Bronchial epithelial cell (primary cell): ENCODE measurements around the gene POLR2M. TPM values are rescaled to one million over a fixed set of nuclear protein-coding genes. Genes with fewer than 3 reads are reported as not detected.

Experiments
- DNase-seq: peaks from one replicate; pipeline ENCODE4 v3.0.0-alpha.2; 2010; ENCODE audit warnings: low read depth
- FAIRE-seq: peaks from 2 replicates; lab custom pipeline; 2011; peaks lifted over from hg19 to GRCh38; lab: Jason Lieb, UNC
- H3K27me3 ChIP-seq: 2 replicates; pipeline ENCODE4 v1.5.1; 2011; ENCODE audit warnings: low read length; ENCODE audit not compliant: control insufficient read depth, insufficient read depth
- H3K36me3 ChIP-seq: 2 replicates; pipeline ENCODE4 v1.5.1; 2011; ENCODE audit warnings: low read length; ENCODE audit not compliant: control insufficient read depth, insufficient read depth
- H3K4me3 ChIP-seq: 2 replicates; pipeline ENCODE4 v1.5.1; 2011; ENCODE audit warnings: mild to moderate bottlenecking, low read depth, low read length, control low read depth
- CTCF ChIP-seq: IDR thresholded peaks from 2 replicates; pipeline ENCODE4 v1.5.1; 2011; ENCODE audit warnings: mild to moderate bottlenecking, moderate library complexity, low read length, control low read depth, inconsistent platforms; ENCODE audit not compliant: insufficient read depth, severe bottlenecking
- total RNA-seq: library from RNA; depleted of rRNA; stranded (reverse); fragments of >200 nt; gene quantifications from 2 replicates; pipeline ENCODE4 v1.2.1, GENCODE V29; 2014

The POLR2M gene
- total RNA-seq, 1 donor from 2014 or later = 59.5 TPM

GRCh38 chr15:57732526-57733331 lies 26.2 kb downstream of the POLR2M start:
- Histone ChIP-seq H3K4me3 (no peak overlapping the region), H3K36me3 (no peaks in the 10 kb centered on the region), H3K27me3 (no peaks in the 10 kb centered on the region)
- FAIRE-seq (no peak), DNase-seq (peak; percentile 52)
- peak; percentile 78 for TF ChIP-seq CTCF

GRCh38 chr15:57734860-57735259 lies 28.3 kb downstream of the POLR2M start:
- no peaks in the 10 kb centered on the region for H3K27me3 ChIP-seq
- no peak for TF ChIP-seq CTCF
- no peak for DNase-seq
- H3K36me3 ChIP-seq = no peaks in the 10 kb centered on the region
- H3K4me3 ChIP-seq = no peak overlapping the region
- FAIRE-seq = no peak

- no peaks in the 10 kb centered on the region for H3K27me3 ChIP-seq
- FAIRE-seq (no peak), DNase-seq (no peak)
- no peaks in the 10 kb centered on the region for H3K36me3 ChIP-seq
- TF ChIP-seq CTCF = no peak
- no peak overlapping the region for H3K4me3 ChIP-seq
These were observed 28.9 kb downstream of the POLR2M start for GRCh38 chr15:57735431-57735830.

GRCh38 chr15:57735891-57736290 lies 29.4 kb downstream of the POLR2M start:
- FAIRE-seq = no peak
- Histone ChIP-seq H3K27me3 (no peaks in the 10 kb centered on the region), H3K4me3 (no peak overlapping the region), H3K36me3 (no peaks in the 10 kb centered on the region)
- no peak for DNase-seq
- TF ChIP-seq CTCF = no peak

GRCh38 chr15:57736591-57736990 lies 30.1 kb downstream of the POLR2M start:
- H3K36me3 ChIP-seq = no peaks in the 10 kb centered on the region
- FAIRE-seq (no peak), DNase-seq (no peak)
- no peak for TF ChIP-seq CTCF
- no peak overlapping the region for H3K4me3 ChIP-seq
- no peaks in the 10 kb centered on the region for H3K27me3 ChIP-seq
